Measurements from ENCODE around the gene ZSCAN25.

GRCh38 chr7:99622596-99622995, 5.8 kb downstream of the ZSCAN25 start:
- TF ChIP-seq MXI1 (conservative IDR thresholded peaks at IDR 0.05; ENCODE audit: poor library complexity, severe bottlenecking) (no peak), CTCF (IDR thresholded peaks at IDR 0.05; ENCODE audit: poor library complexity, severe bottlenecking) (no peak), TAF1 (IDR thresholded peaks at IDR 0.05; ENCODE audit: low read depth) (no peak), EZH2 (IDR thresholded peaks at IDR 0.05; ENCODE audit: borderline replicate concordance, insufficient read depth, low read length, poor library complexity, severe bottlenecking) (no peak), RAD21 (conservative IDR thresholded peaks at IDR 0.05) (no peak), POLR2AphosphoS5 (IDR thresholded peaks at IDR 0.05) (no peak)

Measured in neural cell (in vitro differentiated cells).